ENCODE results near the gene TNS4.

DNA sequence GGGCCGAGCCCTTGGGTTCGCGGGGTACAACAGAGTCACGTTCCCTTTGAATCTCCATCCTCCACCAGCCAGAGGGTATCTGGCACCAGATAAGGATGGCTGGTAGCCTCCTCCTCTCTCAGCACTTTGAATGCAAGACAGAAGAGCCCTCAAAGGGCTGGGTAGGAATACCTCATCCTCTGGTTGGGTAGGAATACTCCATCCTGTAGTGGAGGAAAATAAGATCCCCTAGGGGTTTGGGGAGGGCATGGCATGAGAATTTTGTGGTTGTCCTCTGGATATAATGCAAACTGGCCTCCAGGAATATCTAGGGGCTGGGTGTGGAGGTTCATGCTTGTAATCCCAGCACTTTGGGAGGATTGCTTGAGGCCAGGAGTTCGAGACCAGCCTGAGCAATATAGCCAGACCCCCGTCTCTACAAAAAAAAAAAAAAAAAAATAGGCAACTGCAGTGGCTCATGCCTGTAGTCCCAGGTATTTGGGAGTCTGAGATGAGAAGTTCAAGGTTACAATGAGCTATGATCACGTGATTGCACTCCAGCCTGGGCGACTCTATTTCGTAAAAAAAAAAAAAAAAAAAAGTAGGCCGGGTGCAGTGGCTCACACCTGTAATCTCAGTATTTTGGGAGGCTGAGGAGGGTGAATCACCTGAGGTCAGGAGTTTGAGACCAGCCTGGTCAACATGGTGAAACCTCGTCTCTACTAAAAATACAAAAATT lies 55.5 kb downstream of the TNS4 start:
- no peak for TF ChIP-seq CEBPB (IDR thresholded peaks at IDR 0.05)
- no peak for TF ChIP-seq RAD21 (IDR thresholded peaks at IDR 0.05; ENCODE audit: low read depth)
- no peak for TF ChIP-seq FOXM1 (IDR thresholded peaks at IDR 0.05; ENCODE audit: borderline replicate concordance, low read depth)
- TF ChIP-seq TEAD4 (IDR thresholded peaks at IDR 0.05), result no peak
- TF ChIP-seq, protein P1, sequence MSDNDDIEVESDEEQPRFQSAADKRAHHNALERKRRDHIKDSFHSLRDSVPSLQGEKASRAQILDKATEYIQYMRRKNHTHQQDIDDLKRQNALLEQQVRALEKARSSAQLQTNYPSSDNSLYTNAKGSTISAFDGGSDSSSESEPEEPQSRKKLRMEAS (IDR thresholded peaks at IDR 0.05), result no peak
- no peak for TF ChIP-seq TCF12 (IDR thresholded peaks at IDR 0.05; ENCODE audit: low read depth)
